NCI-H69 (cell line): ENCODE measurements around the gene LAPTM5.

Experiments used
- DNase-seq: peaks from one replicate; lab custom pipeline; 2025; lab: John Stamatoyannopoulos, UW

The LAPTM5 gene

GRCh38 chr1:30742300-30742962 is 15.1 kb downstream of the LAPTM5 start:
- no peak for DNase-seq

GRCh38 chr1:30741239-30741894 is 16.2 kb downstream of the LAPTM5 start:
- peak; percentile 18 for DNase-seq

GRCh38 chr1:30740251-30741238 is 17.0 kb downstream of the LAPTM5 start:
- DNase-seq, result no peak

- DNase-seq, result no peak
These were observed 18.0 kb downstream of the LAPTM5 start for GRCh38 chr1:30739601-30740000.

- DNase-seq, result no peak
These were observed 18.6 kb downstream of the LAPTM5 start for GRCh38 chr1:30738715-30739559.

GRCh38 chr1:30738040-30738714 is 19.4 kb downstream of the LAPTM5 start:
- no peak for DNase-seq

GRCh38 chr1:30737357-30738039 is 20.1 kb downstream of the LAPTM5 start:
- DNase-seq, result no peak

GRCh38 chr1:30735668-30736498 is 21.7 kb downstream of the LAPTM5 start:
- no peak for DNase-seq

- no peak for DNase-seq
These were observed 22.4 kb downstream of the LAPTM5 start for GRCh38 chr1:30735124-30735523.

GRCh38 chr1:30734580-30734979 is 23.0 kb downstream of the LAPTM5 start:
- DNase-seq, result no peak

GRCh38 chr1:30734106-30734505 is 23.5 kb downstream of the LAPTM5 start:
- no peak for DNase-seq

GRCh38 chr1:30733493-30733892 is 24.1 kb downstream of the LAPTM5 start:
- no peak for DNase-seq

GRCh38 chr1:30732277-30732996 is 25.1 kb downstream of the LAPTM5 start:
- DNase-seq, result no peak

GRCh38 chr1:30731806-30732276 is 25.7 kb downstream of the LAPTM5 start:
- DNase-seq, result no peak

- DNase-seq, result no peak
These were observed 26.3 kb downstream of the LAPTM5 start for GRCh38 chr1:30731109-30731805.

- no peak for DNase-seq
These were observed 27.0 kb downstream of the LAPTM5 start for GRCh38 chr1:30730346-30731108.

- DNase-seq, result no peak
These were observed 27.7 kb downstream of the LAPTM5 start for GRCh38 chr1:30729901-30730300.
